Measurements from ENCODE around the gene RECK. TPM values are rescaled to one million over a fixed set of nuclear protein-coding genes. Genes with fewer than 3 reads are reported as not detected.
"Not testable (repeated sequence)": the region's sequence is repeated elsewhere in the genome, so short reads cannot be mapped to it uniquely, and the experiment has no call there.

The RECK gene
- total RNA-seq, 4 donors from 2014 or later, result 2.9 to 4.1 (median 3.5) TPM

DNA sequence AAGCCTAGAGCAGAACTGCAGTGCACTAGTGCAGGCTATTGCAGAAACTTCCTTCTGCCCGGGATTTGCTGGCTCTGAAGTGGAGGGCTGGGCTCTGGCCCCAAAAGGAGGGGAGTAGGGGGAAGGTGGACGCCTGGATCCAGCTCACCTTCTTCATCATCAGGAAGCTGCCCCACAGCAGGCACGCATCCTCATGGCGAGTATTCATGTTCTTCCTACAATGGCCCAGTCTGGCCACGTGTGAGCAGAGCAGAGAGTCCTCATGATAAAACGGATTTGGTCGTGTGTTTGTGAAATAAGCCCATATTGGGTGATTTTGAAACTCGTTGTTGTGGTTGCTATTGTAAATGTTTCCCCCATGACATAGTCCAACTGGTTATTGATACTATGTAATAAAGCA is 91.6 kb downstream of the RECK start:
- Histone ChIP-seq H3K4me1 (no peaks in the 10 kb centered on the region), H3K27ac (no peak overlapping the region), H3K27me3 (no peaks in the 10 kb centered on the region), H3K36me3 (no peaks in the 10 kb centered on the region), H3K4me3 (no peak overlapping the region), H3K9me3 (no peaks in the 10 kb centered on the region)
- in situ Hi-C loops (cut with MboI; ENCODE audit: low sequenced_read_pairs in 4 of 4) (no loop called here), intact Hi-C loops (cut with DNase I; ENCODE audit: low total_unique reads) (no loop called here)
- no peak for DNase-seq
- TF ChIP-seq, protein P1, sequence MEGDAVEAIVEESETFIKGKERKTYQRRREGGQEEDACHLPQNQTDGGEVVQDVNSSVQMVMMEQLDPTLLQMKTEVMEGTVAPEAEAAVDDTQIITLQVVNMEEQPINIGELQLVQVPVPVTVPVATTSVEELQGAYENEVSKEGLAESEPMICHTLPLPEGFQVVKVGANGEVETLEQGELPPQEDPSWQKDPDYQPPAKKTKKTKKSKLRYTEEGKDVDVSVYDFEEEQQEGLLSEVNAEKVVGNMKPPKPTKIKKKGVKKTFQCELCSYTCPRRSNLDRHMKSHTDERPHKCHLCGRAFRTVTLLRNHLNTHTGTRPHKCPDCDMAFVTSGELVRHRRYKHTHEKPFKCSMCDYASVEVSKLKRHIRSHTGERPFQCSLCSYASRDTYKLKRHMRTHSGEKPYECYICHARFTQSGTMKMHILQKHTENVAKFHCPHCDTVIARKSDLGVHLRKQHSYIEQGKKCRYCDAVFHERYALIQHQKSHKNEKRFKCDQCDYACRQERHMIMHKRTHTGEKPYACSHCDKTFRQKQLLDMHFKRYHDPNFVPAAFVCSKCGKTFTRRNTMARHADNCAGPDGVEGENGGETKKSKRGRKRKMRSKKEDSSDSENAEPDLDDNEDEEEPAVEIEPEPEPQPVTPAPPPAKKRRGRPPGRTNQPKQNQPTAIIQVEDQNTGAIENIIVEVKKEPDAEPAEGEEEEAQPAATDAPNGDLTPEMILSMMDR (IDR thresholded peaks at IDR 0.05 in 4 of 5, conservative IDR thresholded peaks at IDR 0.05 in 1 of 5), result no peak
- no peak for TF ChIP-seq POLR2A (IDR thresholded peaks at IDR 0.05)
- no peak for ATAC-seq

DNA sequence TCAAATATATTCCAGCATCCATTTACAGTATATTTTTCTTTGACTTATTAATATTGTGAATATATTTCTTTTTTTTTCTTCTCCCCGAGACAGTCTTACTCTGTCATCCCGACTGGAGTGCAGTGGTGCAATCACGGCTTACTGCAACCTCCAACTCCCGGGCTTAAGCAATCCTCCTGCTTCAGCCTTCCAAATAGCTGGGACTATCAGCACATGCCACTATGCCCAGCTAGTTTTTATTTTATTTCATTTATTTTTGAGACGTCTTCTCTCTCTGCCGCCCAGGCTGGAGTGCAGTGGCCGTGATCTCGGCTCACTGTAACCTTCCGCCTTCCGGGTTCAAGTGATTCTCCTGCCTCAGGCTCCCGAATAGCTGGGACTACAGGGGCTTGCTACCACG is 92.4 kb downstream of the RECK start:
- H3K4me3 ChIP-seq, result no peak overlapping the region
- no peaks in the 10 kb centered on the region for H3K36me3 ChIP-seq
- H3K9me3 ChIP-seq, result no peaks in the 10 kb centered on the region
- no peaks in the 10 kb centered on the region for H3K4me1 ChIP-seq
- ATAC-seq (no peak), DNase-seq (no peak)
- intact Hi-C loops (cut with DNase I; ENCODE audit: low total_unique reads), result no loop called here
- TF ChIP-seq POLR2A (IDR thresholded peaks at IDR 0.05), result no peak
- TF ChIP-seq, protein P1 (IDR thresholded peaks at IDR 0.05 in 4 of 5, conservative IDR thresholded peaks at IDR 0.05 in 1 of 5), result no peak
- in situ Hi-C loops (cut with MboI; ENCODE audit: low sequenced_read_pairs in 4 of 4), result no loop called here
- no peaks in the 10 kb centered on the region for H3K27me3 ChIP-seq
- H3K27ac ChIP-seq, result no peak overlapping the region

DNA sequence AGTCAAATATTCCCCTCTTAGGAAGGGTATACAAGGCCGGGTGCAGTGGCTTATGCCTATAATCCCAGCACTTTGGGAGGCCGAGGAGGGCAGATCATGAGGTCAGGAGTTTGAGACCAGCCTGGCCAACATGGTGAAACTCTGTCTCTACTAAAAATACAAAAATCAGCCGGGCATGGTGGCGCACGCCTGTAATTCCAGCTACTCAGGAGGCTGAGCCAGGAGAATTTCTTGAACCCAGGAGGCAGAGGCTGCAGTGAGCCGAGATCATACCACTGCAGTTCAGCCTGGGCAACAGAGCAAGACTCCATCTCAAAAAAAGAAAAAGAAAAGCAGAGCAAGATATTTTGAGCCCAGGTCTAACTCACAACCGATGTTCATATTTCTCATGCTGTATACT is 95.0 kb downstream of the RECK start:
- H3K4me3 ChIP-seq; ATAC-seq; in situ Hi-C loops (cut with MboI; ENCODE audit: low sequenced_read_pairs in 4 of 4); H3K9me3 ChIP-seq; H3K36me3 ChIP-seq; intact Hi-C loops (cut with DNase I; ENCODE audit: low total_unique reads); H3K27ac ChIP-seq; H3K27me3 ChIP-seq; H3K4me1 ChIP-seq; DNase-seq: not testable (repeated sequence)

DNA sequence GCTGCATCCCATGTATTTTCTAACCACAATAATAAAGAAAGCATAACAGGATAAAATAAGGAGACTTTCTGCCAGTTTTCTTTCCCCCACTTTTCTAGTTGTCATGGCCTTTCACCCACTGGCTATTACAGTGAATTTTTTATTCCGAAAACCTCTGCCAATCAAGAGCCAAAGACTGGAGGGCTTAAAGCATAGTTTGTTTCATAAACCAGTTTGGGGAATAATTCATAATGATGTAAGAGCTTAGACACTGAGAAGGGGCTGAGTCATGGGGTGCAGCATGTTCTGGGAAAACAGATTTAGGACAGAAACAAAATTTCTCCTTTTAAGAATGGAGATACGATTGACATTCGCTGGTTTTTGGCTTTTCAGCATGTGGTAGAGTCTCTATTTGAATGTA is 95.4 kb downstream of the RECK start:
- no peaks in the 10 kb centered on the region for H3K36me3 ChIP-seq
- no peak overlapping the region for H3K27ac ChIP-seq

DNA sequence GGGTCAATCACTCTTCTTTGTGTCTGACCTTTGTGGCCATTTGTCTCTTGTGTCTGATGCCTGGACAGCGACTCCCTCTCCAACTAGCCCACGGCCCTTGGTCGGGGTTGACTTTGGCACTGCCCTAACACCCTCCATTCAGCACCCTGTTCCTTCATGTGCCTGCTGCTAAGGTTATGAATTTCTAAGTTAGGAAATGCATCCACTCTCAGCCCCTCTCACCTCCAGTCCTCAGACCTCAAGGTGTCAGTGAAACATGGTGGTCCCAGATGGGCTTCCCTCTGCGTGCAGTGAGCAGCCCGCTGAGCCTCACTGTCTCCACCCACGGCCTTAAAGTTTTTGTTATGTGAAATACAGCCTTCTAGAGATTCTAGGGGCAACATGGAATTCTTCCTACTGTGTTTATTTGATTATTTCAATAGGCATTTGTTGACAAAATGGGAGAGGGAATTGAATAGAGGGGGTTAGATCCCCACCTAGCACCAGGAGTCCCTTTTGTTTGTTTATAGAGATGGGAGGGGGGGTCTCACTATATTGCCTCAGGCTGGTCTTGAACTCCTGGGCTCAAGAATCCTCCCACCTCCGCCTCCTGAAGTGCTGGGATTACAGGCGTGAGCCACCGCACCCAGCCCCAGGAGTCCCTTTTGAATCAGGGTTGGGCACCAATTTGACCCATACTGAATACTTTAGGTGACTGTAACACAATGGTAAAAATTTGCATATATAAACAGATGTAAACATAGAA is 98.2 kb downstream of the RECK start:
- ATAC-seq (no peak), DNase-seq (no peak)
- Histone ChIP-seq H3K4me1 (peaks cover 7 to 13% of the 10 kb centered on the region in 2 donors), H3K9me3 (no peaks in the 10 kb centered on the region), H3K27me3 (peaks cover 5 to 21% (median 17%) of the 10 kb centered on the region in 3 donors), H3K36me3 (no peaks in the 10 kb centered on the region), H3K4me3 (no peak overlapping the region), H3K27ac (no peak overlapping the region)
- no peak for TF ChIP-seq POLR2A (IDR thresholded peaks at IDR 0.05)
- TF ChIP-seq, protein P1 (IDR thresholded peaks at IDR 0.05 in 4 of 5, conservative IDR thresholded peaks at IDR 0.05 in 1 of 5), result no peak
- in situ Hi-C loops (cut with MboI; ENCODE audit: low sequenced_read_pairs in 4 of 4) (no loop called here), intact Hi-C loops (cut with DNase I; ENCODE audit: low total_unique reads) (no loop called here)

More for the DNA sequence above, 95.4 kb downstream of the RECK start:
- TF ChIP-seq, protein P1 (IDR thresholded peaks at IDR 0.05 in 4 of 5, conservative IDR thresholded peaks at IDR 0.05 in 1 of 5), result no peak
- TF ChIP-seq POLR2A (IDR thresholded peaks at IDR 0.05), result no peak
- no peak for ATAC-seq
- in situ Hi-C loops (cut with MboI; ENCODE audit: low sequenced_read_pairs in 4 of 4) (no loop called here), intact Hi-C loops (cut with DNase I; ENCODE audit: low total_unique reads) (no loop called here)
- DNase-seq, result no peak
- Histone ChIP-seq H3K9me3 (no peaks in the 10 kb centered on the region), H3K27me3 (peaks cover 0 to 4% (median 3%) of the 10 kb centered on the region in 3 donors), H3K4me1 (peaks cover 1 to 6% of the 10 kb centered on the region in 2 donors), H3K4me3 (no peak overlapping the region)
